HG02870 (cell line): ENCODE results near the gene INPP5D.

Experiments used
- ATAC-seq: cut with Tn5 transposase; IDR thresholded peaks from one replicate; pipeline ENCODE4 v1.9.1; 2021; ENCODE audit warnings: mild to moderate bottlenecking, moderate library complexity; ENCODE audit not compliant: unreplicated experiment

INPP5D gene

DNA sequence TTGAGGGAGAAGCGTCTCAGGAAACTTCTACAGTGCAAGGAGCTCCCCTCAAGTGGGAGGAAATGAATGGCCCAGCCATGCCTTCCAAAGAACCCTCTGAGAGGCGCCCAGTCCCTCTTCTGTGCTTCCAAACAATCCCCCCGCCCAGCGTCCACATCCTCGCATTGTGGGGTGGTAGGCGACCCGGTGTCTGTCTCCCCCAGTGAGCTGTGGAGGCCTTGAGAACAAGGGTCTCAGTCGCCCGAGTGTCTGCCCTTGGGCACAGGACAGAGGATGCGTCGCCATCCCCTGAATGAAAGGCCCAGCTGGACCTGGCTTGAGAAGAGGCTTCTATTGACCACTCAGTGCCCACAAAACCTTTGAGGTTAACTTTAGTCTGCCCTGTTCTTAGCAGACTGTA, 29.7 kb downstream of the INPP5D start:
- ATAC-seq = no peak

DNA sequence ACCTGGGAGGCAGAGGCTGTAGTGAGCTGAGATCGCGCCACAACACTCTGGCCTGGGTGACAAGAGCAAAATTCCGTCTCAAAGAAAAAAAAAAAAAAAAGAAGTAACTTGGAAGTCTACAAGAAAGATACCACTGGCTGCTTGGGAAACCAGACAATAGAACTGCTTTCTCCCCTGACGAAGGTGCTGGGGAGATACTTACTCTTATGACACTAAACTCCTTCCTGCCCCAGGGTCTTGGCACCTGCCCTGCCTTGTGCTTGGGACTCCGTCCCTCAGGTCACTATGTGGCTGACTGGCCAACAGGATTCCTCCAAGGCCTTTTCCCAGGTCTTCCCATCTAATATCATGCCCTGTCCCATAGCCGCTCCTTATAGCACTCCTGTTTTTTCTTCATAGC, 30.7 kb downstream of the INPP5D start:
- no peak for ATAC-seq

DNA sequence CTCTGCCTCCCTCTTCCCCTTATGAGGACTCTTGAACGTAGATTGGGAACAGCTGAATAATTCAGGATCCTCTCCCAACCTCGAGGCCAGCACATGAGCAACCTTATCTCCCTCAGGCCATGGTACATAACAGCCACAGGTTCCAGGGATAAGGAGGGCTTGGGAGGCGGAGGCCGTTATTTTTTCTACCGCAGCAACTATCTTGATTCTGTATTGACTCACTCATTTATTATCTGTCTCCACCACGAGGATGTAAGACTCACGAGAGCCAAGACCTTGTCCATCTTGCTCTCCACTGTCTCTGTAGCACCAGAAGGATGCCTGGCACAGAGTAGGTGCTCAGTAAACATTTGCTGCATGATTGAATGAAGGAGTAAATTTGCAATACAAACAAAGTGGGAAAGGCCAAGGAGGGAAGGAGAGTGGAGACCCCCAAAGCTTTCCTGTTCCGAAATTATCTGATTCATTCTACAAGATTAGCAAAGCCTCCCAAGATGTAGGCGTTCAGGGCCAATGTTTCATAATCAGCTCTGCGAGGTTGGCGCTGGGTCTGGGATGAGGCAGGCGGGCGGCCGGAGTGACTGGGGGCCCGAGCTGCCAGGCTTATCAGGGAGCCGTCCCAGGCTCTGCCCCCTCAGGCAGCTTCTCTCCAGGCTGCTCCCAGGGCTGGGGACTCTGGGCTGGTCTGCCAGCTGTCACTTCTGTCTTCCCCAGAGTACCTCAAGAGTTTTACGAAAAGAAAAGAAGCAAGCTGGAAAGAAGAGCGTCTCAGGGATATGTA, 31.6 kb downstream of the INPP5D start:
- no peak for ATAC-seq

DNA sequence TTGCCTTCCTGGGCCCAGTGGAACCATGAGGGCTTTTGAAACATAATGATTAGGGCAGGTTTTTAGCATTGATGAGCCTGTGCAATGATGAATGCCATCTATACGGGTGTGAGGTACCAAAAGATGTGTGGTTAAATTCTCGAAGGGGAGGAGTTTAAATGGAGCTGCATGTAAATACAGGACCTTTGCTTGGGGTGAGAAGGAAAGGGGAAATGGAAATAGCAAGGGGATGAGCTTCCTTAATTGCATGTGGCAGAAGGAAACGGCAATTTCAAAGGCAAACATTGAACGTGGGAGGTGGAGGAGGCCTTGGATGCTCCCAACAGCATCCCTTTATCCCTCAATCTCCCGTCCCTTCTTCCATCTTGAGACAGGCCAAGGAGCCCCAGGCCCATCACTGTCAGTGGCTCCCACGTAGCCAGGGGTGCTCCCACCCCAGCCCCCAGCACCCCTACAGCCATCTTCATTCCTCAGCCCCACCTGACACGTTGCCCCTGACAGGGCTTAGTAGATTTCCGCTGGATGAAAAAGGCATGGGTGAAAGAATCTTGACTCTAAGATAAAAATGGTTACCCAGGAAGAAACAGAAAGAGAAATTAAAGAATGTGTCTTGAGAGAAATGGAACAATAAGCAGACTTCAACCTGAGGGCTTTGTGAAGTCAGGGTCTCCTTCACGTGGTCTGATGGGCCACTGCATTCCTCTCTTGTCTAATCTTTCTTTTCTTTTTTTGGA, 32.5 kb downstream of the INPP5D start:
- ATAC-seq = no peak

DNA sequence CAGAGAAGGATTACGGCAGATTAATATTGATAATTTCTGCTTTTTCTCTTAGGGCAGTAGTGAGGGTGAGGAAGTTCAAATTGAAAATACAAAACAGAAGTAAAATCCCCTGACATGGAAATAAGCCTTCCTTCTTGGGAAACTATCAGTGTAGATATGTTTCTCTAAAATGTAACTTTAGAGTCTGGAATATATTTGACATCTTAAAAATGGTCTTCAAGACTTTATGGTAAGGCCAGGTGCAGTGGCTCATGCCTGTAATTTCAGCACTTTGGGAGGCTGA, 33.0 kb downstream of the INPP5D start:
- ATAC-seq = no peak

DNA sequence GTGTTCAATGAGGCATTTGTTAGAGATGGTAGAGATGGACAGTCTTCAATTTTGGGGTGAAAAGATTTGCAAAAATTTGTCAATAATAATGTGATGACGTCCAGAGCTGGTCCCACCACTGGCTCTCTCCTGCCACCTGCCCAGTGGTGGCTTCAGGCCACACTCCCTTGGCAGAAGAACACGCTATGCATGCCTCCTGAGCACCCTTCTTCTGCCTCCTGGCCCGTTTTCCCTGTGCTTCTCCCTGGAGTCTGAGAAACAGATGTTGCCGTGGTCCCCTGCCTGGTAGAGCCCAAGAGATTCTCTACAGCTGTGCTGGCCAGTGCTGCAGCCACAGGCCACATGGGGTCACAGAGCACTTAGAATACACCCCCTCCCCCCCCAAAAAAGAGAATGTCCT, 33.6 kb downstream of the INPP5D start:
- ATAC-seq = no peak

DNA sequence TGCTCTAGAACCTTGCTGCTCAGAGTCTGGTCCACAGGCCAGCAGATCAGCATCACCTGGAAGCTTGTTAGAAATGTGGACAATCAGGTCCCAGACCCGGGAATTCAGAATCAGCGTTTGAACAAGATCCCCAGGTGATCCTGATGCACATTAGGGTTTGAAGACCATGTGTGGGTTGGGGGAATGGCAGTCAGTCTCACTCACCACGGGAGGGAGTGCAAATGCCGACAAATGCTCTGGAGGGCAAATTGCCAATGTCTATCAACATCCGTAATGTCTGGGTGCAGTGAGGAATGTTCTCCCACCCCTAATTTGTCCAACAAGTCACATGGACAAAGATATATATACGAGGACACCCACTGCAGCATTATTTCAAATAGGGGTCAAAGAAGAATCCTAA, 34.5 kb downstream of the INPP5D start:
- no peak for ATAC-seq

DNA sequence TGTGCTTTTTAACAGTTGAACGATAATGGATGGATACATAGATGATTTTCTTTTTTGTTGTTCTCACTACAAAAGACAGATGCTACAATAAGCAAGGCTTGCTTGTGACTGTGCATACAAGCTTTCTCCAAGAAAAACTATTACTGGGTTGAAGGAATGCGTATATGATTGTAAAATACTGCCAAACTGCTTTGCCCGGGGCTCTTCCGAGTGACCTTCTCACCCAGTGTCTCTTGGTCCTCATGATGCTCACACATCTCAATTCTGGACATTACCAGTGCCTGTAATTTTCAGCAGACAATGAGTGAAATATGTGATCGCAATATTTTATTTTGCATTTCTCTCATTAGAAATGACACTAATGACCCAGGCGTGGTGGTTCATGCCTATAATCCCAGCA, 35.9 kb downstream of the INPP5D start:
- no peak for ATAC-seq

DNA sequence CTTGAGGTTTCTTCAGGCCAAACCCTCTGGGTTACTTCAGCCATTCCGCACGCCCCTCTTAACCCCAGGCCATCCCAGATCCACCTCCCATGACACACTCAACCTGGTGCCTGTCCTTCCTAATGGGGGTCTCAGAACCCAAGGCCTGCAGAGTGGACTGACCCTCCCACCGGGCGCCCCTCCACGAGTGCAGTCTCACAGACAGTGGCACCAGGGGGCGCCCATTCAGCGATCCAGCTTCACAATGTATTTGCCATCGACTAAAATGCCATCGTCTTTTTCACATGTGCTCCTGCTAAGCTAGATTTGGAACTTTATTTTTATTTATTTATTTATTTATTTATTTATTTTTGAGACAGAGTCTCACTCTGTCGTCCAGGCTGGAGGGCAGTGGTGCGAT, 38.5 kb downstream of the INPP5D start:
- ATAC-seq = no peak

DNA sequence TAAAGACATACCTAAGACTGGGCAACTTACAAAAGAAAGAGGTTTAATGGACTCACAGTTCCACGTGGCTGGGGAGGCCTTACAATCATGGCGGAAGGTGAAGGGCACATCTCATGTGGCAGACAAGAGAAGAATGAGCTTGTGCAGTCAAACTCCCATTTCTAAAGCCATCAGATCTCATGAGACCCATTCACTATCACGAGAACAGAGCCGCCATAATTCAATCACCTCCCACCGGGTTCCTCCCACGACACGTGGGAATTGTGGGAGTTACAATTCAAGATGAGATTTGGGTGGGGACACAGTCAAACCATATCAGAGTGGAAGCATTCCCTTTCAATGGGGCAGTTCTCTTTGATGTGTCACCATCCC, 39.7 kb downstream of the INPP5D start:
- peak; percentile 5 for ATAC-seq

DNA sequence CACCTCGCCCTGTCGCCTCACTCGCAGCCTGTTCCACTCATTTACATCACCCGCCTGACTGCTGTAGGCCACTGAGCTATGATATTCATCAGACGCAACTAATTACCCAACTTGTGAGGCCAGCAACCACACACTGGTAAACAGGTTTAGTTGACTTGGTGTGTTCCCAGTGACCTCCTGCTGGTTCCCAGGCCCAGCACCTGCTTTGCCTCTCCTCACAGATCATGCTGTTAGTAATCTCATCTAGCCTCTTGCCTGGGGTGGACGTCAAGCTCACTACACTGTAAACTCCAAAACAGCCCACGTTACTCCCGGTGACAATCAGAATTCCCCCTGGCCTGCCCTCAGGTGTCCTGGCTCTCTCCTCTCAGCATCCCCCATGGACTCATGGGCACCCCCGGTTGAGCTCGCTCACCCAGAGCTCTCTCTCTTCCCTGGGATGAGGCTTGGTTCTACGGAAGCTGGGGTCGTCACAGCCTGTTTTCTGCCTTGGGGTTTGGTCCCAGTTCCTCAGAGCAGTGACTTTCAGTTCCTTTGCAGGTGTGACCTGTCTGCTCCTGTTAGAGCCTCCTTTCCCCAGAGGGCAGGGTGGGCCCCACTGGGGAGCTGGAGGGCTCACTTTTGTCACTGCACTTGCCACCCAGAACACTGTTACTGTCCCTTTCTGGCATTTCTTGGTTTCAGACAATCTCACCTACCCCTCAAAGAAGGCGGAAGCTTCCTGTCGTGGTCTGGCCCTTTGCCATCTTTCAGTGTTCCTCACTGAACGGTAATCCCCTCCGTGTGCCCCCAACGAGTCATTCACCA, 40.3 kb downstream of the INPP5D start:
- peak; percentile 64 for ATAC-seq

DNA sequence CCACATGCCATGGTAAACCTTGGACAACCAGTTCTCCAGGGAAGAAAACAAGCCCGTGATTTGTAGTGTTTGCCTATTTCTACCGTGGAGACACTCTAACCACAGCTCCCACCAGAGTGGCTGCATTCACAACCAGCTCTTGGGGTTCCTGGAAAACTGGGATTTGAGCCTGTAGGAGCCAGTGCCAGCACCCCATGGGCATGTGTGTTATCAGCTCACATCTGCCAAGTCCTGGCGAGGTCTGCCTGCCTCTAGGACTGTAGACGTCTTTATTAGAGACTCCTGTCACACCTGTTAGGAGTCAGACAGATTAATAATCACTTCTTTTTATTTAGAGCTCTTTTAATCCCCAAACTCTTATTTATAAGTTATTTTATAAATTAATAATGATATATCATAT, 41.0 kb downstream of the INPP5D start:
- ATAC-seq = no peak

DNA sequence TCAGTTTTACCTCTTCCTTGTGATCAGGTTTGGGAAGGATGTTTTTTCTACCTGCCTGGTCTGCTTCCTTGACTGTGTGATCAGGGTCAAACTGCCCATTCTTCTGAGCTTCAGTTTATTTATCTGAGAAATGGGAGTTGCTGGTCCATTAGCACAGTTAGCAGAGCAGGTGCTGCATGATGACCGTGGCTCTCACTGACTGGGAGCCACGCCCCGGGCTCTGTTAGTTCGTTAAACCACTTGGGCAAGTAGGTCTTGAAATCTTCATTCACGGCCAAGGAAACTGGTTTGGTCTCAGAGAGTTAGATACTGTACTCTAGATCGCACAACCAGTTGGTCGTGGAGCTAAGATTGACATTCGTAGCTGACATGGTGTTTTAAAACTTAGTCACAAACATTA, 41.7 kb downstream of the INPP5D start:
- no peak for ATAC-seq

DNA sequence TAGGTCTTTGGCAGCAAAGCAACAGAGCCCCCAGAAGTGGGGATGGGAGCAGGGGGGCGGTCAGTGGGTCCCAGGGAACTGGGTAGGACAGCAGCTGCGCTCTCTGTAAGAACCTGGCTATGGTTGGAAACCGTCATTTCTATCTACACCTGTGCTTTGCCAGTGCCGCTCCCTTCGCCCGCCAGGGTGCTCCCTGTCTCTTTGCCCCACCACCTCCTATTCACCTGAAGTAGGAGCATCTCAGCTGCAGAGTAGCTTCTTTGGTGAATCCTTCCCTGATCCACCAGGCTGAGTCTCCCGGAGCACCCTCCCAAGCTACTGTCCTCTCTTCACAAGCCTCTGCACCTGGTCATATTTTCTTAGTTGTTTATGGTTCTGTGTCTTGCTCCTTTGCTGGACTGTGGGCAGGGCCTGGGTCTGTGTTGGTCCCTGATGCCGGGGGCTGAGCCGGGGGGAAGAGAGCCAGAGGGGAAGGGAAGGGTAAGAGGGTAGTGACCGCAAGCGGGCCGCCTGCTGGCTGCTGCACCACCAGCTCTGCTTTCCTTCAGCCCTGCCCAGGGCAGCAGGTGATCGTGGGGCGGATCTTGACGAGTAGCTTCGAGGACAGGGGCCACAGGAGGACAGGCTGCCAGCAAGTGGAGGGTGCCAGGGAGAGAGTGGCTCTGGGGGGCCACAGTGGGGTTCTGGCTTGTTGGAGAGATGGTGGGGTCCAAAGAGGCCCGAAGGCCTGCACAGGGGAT, 45.2 kb downstream of the INPP5D start:
- no peak for ATAC-seq

DNA sequence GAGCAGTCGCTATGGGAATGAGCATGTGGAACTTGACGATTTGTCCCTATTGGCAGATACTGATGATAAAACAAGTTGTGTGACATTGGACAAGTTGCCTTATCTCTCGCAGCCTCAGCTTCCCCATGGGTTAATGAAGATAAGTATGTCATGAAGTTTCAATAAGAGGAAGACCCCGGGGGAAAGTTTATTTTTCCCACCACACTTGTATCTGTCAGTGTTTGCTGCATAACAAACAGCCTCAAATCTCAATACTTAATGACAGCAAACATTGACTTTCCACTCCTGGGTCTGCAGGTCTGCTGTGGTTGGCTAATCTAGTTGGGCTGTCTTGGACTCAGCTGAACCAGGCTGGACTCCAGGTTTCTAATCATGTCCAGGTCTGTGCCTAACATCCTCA, 45.8 kb downstream of the INPP5D start:
- ATAC-seq = no peak

DNA sequence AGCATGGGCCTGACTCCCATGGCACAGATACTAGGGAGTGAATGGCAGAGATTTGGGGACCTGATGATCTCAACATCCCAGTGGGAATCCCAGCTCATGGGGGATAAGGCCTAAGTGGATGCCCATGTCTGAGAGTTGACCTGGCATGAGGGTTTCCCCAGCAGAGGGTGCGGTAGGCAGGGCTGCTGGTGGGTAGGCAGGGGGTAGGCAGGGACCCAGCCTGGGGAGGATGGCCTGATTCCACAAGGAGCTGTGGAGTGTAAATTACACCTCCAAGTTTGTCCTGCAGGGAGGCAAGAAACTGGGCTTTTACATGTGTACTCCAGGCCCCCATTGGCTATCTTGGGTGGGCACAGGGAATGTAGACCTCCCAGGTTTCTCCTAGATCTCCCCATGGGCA, 46.9 kb downstream of the INPP5D start:
- ATAC-seq = no peak

DNA sequence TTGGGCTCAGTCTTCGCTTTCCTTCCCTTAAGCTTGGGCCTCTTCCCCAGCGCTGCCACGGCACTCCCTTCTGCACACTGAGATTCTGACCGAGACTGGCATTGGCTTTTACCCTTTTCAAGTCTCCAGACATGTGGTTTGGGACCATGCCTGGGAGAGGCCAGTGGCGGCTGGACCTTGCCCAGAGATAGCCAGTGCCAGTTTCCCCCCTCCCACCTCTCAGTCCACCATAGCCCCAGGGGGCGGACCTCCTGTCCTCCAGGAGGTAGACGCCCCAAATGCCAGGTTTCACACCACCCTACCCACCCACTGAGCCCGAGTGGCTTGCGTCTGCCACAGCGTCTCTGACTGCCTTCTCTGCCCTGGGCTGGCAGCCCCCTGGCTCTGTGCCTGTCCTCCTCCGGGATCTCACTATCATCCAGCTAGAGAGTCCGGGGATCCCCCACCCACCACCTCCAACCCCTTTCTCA, 47.7 kb downstream of the INPP5D start:
- ATAC-seq = no peak

DNA sequence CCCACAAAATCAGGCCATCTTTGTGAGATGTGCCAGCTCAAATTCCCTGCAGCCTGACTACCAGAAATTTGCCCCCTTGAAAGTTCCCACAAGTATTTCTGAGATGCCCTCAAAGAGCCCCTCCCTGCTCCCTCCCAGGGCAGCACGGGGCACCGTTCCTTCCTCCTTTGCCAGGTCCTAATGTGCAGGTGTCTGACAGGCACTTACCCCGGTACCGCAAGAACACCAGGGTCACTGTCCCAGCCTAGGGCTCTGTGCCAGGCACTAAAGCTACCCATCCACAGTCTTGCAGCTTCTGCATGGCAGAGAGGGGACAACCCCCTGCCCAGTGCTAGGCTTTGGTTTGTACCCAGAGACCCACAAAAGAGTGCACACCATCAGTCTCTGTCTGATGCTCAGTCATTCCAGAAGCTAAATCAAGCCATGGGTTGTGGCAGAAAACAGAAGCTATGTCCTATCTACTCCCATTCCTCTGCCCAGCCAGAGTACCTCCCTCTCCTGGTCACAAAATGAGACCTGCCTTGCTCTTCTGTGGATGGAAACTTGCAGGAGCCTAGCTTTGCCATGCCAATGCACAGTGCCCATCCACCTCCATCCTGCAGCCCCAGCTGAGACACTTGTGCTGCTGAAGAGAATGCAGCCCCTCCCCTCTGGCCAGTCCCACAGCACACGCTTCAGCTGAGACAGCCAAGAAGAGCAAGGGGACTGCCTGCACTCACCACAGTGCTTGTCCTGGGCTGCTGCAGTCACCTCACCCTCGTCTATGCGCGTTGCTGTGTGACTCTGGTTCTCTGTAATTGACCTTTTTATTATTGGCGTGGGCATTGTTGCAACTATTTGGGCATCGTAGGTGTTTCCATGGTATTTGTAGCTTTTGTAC, 48.7 kb downstream of the INPP5D start:
- ATAC-seq = peak; percentile 52

DNA sequence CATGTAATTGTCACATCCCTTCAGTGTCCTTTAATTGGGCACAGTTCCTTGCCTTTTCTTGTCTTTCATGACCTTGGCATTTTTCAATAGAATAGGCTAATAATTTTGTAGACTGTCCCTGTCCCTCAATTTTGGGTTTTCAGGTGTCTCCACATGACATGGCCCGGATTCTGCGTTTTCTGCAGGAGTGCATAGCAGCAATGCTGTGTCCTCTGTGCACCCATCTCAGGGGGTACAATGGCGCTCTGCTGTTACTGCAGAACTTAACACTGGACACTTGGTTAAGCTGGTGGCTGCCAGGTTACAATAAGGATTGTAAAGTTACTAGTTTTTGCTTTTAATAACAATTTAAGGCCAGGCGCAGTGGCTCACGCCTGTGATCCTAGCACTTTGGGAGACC, 51.3 kb downstream of the INPP5D start:
- no peak for ATAC-seq

DNA sequence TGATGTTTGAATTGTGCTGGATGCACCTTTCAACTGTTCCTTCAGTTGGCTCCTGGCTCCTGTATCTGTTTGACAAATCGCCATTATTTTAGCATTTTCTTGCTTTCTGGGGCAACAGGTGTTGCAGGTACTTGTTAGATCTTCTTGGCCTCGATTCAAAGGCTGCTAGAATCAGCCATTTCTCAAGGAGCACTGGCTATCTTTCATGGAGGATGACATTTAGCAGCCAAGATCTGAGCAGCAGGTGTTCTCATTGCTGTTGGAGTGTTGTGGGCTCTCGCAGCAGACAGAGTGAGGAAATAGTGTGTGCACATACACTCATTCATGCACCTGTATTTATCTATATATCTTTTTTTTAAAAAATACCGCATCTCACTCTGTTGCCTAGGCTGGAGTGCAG, 52.2 kb downstream of the INPP5D start:
- ATAC-seq = no peak
